ENCODE measurements around the gene FRMD5.

The FRMD5 gene

DNA sequence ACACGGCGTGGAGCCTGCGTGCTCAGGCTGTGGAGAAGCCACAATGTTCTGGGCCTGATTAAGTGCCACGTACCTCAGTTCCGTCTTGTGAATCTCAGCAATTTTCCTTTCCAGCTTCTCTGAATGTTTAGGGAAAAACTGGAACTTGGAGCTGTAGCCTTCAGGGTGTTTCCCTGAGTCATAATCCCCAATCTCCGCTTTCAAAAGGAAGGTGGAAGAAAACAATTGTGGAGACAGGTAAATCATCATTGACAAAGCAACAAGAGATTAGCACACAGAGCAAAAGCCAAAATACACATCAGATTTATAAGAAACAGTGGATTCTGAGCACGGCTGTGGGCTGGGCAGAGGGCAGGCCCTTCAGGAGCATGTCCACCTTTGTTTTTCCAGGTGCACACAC is 289.3 kb downstream of the FRMD5 start:
- FAIRE-seq (no peak), DNase-seq (ENCODE audit: insufficient read length, low spot score) (no peak)

DNA sequence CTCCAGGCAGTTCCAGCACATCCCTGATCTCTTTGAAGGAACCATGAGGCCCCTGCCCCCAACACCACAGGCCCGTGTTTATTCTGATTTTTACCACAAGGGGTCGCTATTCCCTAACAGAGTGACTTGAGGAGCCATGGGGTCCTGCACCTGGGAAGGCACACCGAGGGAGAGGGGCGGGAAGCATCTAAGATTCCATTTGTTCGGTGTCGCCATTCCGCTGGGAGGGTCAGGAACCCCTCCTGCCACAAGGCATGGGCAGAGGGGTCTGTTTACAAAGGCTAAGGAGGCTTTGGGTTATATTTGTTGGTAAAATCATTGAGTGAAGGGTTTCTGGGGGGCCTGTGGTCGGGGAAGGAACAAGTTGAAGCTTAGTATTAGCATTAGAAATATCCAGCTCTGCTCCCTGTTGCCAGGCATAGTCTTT is 291.2 kb downstream of the FRMD5 start:
- peak; percentile 83 for FAIRE-seq
- peak; percentile 66 for DNase-seq (ENCODE audit: insufficient read length, low spot score)

DNA sequence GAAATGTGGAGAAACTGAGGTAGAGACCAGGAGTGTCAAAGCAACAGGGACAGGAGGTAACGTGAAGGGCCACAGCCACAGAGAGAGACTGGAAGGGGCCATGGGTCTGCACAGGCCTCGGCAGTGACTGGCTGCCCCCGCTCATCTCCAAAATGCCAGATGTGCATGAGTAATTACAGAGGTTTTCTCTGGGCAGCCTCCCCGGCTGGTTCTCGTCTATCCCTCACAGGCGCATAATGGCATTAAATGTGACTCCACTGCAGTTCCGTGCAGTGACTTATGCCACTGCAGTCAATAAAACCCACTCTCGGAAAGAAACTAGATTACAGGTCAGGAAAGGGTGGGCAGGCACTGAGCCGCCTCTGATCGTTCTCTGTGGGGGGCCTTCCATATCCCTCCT is 293.6 kb downstream of the FRMD5 start:
- FAIRE-seq (no peak), DNase-seq (ENCODE audit: insufficient read length, low spot score) (no peak)

DNA sequence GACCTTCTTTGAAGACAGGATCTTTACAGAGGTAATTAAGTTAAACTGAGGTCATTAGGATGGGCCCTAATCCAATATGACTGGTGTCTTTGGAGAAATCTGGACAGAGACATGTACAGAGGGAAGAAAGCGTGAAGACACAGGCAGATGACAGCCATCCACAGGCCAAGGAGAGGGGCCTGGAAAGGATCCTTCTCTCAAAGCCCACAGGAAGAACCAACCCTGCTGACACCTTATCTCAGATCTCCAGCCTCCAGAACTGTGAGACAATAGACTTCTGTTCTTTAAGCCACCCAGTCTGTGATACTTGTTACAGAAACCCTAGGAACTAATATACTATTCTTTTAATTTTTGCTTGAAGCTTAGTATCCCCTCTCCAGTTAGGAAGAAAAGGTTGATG is 294.1 kb downstream of the FRMD5 start:
- no peak for DNase-seq (ENCODE audit: insufficient read length, low spot score)
- FAIRE-seq = no peak

DNA sequence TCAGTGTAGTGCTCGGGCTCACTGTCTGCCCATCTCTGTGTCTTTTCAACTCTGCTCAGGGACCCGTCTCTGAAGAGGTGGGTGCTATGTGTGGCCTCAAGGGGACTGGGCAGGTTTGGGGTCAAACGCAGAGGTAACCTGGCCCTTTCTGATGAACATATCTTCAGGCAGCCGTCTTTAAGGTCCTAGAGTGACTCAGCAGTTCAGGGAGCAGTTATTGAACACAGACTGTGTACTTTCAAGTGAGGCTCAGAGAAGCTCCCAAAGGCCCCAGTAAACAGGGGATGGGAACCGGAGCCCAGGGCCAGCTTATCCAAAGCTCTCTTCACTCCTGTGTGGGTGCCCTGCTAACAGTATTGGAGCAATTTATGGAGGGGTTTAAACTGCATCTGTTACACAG is 295.1 kb downstream of the FRMD5 start:
- no peak for FAIRE-seq
- DNase-seq (ENCODE audit: insufficient read length, low spot score) = no peak

DNA sequence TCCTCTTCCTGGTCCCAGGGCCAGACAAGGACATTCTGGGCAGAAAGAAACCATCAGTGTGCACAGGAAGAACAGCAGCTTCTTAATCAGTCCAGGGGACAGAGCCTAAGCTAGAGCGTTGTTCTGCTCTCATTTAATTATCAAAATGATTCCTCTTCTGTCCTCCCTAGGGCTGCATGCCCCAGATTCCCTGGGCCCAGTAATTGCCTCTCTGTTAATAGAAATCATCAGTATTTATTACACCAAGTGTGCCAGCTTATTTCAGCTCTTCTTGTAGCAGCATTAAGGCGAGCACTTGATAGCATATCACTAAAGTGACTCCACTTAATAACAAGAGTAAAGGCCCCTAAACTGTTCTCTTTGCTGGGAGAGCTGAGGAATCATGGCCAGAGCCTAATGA is 296.2 kb downstream of the FRMD5 start:
- no peak for FAIRE-seq
- no peak for DNase-seq (ENCODE audit: insufficient read length, low spot score)

DNA sequence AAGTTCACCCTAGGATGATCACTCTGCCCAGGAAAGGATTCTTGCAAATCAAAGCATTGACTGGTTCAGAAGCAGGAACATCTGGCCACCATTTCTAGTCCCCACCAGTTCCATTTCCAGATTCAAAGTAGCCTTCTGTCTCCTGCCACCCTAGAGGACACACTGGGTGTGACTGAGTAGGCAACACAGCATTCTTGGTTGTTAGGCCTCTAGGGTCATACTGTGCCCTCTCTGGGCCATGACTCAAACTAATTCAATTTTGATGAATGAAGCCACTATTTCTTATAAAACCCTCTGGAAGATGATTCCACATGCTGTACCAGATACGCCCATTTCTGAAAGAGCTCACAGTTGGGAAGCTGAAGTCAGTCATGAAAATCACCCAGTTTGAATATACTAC is 298.5 kb downstream of the FRMD5 start:
- no peak for DNase-seq (ENCODE audit: insufficient read length, low spot score)
- no peak for FAIRE-seq

DNA sequence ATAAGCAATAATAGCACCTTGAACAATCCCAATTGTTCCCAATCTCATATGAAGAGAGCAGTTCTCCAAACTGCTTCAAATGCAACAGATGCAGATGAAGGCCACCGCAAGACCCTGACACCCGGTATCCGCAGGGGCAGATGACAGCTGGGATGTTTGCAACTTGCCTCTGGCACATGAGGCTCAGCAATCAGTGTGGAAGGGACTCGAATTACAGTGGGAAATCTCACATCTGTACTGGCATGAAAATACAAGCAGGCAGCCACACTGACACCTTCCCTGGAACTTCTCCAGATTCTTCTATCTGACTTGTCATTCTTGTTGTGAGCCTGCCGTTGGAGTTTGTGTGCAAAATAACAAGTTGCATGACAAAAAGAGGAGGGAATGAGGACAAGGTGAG is 299.5 kb downstream of the FRMD5 start:
- DNase-seq (ENCODE audit: insufficient read length, low spot score) (no peak), FAIRE-seq (no peak)

DNA sequence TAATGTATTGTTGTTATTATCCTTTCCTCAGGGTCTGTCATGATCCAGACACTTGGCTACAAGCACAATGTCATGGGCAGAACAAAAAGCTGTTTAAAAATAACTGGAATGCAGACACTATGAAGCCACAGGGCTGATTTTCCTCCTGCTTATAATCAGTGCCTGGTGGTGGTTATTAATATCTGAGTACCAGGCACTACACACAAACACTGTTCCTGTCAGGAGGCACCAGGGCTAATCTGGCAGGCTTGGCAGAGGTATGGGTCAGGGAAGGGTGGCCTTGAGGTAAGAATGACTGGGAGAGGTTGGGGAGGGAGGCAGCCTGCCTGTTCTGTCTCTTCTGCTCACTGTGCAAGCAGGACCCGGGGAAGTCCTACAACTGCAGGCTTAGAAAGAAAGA is 301.1 kb downstream of the FRMD5 start:
- no peak for DNase-seq (ENCODE audit: insufficient read length, low spot score)
- FAIRE-seq = no peak

DNA sequence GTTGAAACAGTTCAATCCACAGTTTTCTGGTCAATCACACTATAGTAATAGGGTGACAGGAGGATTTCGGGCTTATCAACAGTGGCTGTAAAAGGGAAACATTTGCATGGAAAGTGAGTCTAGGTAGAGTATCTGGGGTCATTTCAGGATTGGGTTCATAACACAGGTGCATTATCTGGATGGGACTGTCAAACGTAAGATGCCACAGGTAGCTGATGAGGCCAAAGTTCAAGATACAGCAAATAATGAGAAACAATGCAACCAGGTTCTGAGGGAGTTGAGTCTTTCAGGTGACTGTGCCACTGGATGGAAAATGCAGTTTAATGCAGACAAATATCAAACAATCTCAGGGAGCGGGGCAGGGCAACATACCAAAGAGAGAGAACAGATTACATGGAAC is 306.0 kb downstream of the FRMD5 start:
- FAIRE-seq = no peak
- no peak for DNase-seq (ENCODE audit: insufficient read length, low spot score)

DNA sequence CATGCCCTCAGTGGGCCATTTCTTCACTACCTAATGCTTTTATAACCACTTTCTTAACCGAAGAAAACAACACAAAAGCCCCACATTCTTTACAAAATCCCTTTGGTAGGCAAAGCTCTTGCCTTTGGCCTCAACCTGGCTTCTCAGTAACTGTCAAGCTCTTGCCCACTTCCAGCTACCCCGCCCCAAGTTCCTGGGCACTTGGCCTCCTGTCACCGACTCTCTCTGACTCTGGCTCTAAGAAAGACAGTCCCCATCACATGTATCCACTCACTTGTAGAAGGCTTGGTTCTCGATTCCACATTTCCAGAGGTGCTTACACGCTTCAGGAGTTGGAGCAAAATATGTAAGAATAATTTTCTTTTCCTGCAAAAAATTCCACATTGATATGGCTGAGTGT is 307.2 kb downstream of the FRMD5 start:
- FAIRE-seq (no peak), DNase-seq (ENCODE audit: insufficient read length, low spot score) (no peak)

DNA sequence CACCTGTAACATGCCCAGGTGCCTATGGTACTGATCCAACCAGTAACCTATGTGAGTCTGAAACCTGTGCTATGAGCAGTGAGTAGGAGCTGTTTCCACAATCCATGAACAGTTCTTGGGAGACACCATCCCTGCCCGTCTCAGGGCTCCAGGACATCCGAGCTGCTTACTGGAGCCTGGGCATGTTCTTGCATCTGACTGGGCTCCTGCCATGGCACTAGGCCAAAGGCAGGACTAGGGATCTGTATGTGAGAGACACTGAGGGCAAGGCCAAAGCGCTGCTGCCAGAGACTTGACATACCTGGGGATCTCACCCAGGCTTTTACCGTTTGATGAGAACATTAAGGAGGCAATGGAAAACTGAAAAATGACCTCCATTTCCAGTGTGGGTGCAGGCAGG is 308.5 kb downstream of the FRMD5 start:
- DNase-seq (ENCODE audit: insufficient read length, low spot score) = no peak
- FAIRE-seq = no peak

DNA sequence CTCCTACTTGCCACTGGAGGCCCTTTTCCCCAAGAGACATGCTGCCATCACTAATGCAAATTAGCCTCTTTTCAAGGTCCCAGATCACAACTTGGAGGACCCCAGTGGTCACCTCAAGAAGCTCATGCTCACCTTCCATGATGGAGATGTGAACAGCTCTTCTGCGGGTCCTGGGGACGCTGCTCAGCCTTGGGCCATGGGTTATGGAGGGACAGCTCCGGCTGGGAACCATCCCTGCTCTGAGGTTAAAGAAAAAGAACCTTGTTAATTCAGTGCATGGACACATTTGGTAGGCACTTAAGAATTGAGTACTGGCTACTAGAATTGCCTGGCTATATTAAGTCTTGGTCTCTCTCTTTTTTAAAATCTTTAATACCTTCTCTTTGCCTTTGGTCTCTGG is 311.5 kb downstream of the FRMD5 start:
- no peak for DNase-seq (ENCODE audit: insufficient read length, low spot score)
- FAIRE-seq = no peak

DNA sequence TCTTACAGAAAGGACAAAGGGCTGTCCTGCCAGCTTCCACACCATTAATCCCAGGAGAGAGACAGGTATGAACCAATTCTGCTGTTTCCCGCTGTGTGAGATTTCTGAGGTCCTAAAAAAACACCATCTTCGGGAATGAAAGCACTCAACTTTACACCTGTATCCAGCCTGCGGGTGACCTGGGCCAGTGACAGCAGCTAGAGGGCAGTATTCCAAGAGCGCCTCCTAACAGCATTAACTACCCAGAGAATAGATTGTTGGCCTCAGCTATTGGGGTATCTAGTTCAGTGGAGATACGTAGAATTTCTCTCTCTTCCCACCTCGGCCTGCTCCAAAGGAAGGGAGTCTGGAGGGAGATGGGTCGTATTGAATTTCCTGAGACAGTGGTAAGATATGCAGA is 313.1 kb downstream of the FRMD5 start:
- FAIRE-seq = no peak
- DNase-seq (ENCODE audit: insufficient read length, low spot score) = no peak

DNA sequence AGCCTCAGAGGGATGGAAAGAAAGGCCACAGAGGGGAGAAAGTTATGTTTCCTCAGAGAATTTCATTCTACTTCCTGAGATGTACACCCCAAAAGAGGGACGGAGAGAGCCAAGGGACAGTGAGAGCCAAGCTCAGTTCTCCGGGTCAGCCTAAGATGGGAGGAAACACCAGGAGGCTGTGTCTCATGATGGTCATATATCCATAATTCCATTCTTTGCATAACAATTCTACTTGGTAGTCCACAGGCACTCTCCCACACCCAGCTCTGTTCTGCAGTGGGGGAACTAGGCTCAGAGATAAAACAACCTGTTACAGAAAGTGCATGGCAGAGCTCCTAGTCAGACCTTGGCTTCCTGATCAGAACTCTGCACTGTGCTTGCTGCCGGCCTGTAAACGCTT is 313.8 kb downstream of the FRMD5 start:
- FAIRE-seq = no peak

DNA sequence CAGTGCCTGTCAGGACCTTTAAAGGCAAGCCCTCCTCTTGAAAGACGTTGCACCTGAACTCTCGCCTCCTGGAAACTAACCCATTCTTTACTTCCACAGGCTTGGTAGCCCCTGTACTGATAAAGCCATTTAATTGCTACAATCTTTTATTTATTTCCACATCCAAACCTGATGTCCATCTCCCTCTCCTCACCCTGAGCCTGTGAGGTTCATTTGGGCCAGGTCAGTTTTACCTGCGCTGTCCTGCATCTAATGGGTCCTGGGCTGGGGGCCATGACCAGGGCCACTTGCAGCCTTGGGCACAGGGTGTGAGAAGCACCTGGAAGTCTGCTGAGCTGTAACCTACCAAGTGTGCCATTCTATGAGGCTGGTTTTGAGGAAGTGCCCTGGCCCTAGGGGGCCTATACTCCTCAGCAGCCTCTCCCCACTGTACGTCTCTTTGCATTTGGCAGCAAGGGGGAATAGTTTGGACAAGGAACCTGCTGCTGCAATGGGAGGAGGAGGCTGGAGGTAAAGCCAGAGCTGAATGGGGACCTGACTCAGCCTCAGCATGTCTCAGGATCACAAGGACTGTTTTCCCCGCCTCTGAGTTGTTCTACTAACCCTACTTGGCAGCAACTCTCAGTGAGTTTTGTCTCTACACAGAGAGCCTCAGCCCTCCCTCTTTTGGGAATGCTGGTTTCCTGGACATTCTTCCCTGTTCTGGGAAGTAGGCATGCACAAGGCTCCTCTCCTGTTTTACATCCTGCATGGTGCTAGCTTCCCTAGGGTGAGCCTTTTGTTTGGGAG is 314.5 kb downstream of the FRMD5 start:
- DNase-seq (ENCODE audit: insufficient read length, low spot score) (no peak), FAIRE-seq (no peak)

More for the DNA sequence above, 313.8 kb downstream of the FRMD5 start:
- no peak for DNase-seq (ENCODE audit: insufficient read length, low spot score)

DNA sequence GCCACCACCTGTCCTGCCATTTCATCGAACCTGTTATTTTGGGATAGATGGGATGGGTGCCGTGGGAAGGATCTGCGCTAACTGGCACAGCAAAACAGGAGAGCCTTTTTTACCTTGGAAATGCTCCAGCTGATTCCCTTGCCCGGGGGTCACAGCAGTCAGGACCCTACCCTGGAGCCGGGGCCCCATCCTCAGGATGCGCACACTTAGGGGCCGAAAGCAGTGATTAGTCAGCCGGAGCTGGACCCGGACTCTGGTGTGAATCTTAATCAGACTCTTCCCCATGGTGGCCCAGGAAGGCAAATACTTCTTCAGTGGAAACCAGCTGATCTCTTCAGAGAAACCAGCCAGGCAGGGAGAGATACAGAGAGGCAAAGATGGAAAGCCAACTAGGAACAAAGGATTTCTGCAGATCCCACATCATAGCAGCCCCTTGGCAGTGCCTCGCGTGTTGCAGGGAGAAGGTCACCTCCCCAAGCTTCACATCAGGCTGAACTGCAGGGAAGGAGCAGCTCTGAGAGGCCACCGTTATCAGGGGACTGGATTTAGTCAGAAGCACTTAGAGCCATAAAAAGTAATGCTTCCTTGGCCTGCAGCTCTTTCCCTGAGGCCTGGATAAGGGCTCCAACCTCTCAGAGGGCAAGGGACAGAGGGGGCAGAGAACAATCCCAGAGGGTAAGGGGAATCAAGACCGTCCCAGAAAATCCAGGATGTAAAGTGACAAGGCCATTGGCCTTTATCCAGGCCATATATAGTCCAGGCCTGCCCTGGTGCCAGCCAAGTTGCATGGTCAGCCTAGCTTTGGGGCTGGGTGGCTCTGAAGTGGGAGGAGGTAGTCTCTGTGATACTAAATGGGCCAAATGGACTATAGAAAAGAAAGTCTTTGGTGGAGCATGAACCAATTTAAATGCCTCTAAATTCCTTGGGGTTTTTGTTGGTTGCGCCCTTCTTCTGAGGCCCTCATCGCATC is 315.4 kb downstream of the FRMD5 start:
- DNase-seq (ENCODE audit: insufficient read length, low spot score) (no peak), FAIRE-seq (no peak)

DNA sequence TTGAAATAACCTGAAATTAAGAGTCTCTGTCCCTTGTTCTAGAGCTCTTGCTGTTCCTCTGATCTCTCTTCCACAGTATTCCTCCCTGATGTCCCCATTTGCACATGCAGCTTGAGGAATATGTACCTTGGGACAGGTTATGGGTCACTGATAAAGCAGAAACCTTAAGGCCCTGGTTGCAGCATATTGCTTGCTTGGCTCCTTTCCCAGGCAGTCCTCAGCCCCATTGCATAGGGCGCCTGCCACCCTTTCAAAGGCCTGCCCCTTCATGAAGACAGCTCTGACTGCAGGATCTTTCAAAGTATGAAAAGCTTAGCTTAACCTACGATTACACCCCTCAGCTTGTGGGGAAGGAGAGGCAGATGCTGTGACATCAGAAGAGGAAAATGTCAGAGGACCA is 316.6 kb downstream of the FRMD5 start:
- no peak for FAIRE-seq

DNA sequence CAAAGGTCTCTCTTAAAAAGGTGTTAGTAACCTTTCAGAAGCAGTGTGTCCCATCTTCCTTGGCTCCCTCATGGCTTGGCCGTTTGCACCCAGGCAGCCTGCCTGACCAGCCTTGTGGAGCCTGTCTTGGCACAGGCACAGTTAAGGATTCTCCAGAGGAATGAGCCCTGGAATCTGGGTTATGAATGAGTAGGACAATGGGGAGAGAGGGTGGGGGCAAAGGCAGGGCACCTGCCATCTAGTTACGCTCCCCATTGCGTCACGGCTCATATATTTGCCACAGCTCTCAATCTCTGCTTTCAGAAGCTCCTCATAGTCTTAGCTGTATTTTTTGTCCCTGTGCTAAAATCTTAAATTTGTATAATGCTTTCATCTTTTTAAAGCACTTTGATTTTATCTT is 317.7 kb downstream of the FRMD5 start:
- DNase-seq (ENCODE audit: insufficient read length, low spot score) (no peak), FAIRE-seq (no peak)

More for the DNA sequence above, 316.6 kb downstream of the FRMD5 start:
- DNase-seq (ENCODE audit: insufficient read length, low spot score) = no peak

DNA sequence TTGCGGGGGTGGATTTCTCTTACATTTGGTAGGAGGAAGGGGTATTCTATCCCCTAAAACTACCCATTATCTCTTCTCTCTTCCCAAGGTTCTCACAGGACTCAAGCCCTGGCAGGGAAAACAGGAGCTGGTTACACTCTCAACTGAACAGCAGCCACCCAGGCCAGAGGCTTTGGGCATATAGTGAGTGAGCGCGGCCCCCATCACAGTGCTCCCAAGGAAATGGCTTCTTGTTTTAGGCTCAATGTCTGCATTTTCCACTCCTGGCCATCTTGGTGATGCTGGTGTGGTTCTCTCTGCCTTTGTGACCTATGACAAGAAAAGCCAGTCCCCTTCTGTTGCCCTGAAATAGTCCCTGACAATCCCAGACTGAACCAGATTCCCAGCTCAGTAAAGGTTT is 318.2 kb downstream of the FRMD5 start:
- DNase-seq (ENCODE audit: insufficient read length, low spot score) (no peak), FAIRE-seq (no peak)

DNA sequence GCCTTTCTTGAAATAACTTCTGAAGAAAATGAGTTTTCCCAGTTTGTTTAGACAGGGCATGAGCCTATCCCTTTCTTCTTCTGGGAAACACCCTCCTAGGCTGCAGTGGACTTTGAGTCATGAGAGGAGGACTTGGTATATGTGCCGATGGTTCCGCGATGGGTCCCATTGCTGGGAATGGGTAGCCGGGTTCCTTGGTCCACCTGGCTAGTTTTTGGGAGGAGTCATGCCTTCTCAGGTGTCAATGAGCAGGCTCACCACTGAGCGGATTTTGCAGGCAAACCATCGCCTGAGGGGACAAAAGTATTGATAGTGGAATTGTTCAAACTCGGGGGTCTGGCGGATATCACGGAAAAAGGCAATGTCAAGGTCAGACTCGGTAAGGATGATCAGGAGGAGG is 321.4 kb downstream of the FRMD5 start:
- no peak for DNase-seq (ENCODE audit: insufficient read length, low spot score)
- no peak for FAIRE-seq
